NCI-H345 treated with DMSO at 0.1 percent for 48 hours (cell line): ENCODE measurements around the gene ELMO1.

Source experiments
- DNase-seq: peaks from one replicate; lab custom pipeline; 2025; ENCODE audit not compliant: unreplicated experiment; lab: John Stamatoyannopoulos, UW

ELMO1 gene

GRCh38 chr7:37471619-37472018 is 23.0 kb upstream of the ELMO1 start:
- no peak for DNase-seq

- DNase-seq = no peak
Measured at GRCh38 chr7:37467002-37467401, 18.3 kb upstream of the ELMO1 start.

GRCh38 chr7:37462138-37462537 is 13.5 kb upstream of the ELMO1 start:
- DNase-seq = no peak

GRCh38 chr7:37455081-37455480 is 6.4 kb upstream of the ELMO1 start:
- no peak for DNase-seq

GRCh38 chr7:37452346-37452745 is 3.7 kb upstream of the ELMO1 start:
- DNase-seq = no peak

GRCh38 chr7:37450035-37450434 is 1.4 kb upstream of the ELMO1 start:
- DNase-seq = no peak

GRCh38 chr7:37449621-37450020 is 957 bp upstream of the ELMO1 start:
- no peak for DNase-seq

- DNase-seq = no peak
Measured at GRCh38 chr7:37448011-37448635, 541 bp downstream of the ELMO1 start.

GRCh38 chr7:37446371-37446770 is 2.3 kb downstream of the ELMO1 start:
- no peak for DNase-seq

GRCh38 chr7:37445790-37446189 is 2.9 kb downstream of the ELMO1 start:
- DNase-seq = no peak

- DNase-seq = no peak
Measured at GRCh38 chr7:37445064-37445723, 3.5 kb downstream of the ELMO1 start.

GRCh38 chr7:37443627-37444026 is 5.0 kb downstream of the ELMO1 start:
- DNase-seq = no peak

- DNase-seq = no peak
Measured at GRCh38 chr7:37442268-37442667, 6.4 kb downstream of the ELMO1 start.

- no peak for DNase-seq
Measured at GRCh38 chr7:37441816-37442215, 6.8 kb downstream of the ELMO1 start.

GRCh38 chr7:37441386-37441760 is 7.3 kb downstream of the ELMO1 start:
- DNase-seq = no peak

GRCh38 chr7:37440738-37441385 is 7.8 kb downstream of the ELMO1 start:
- no peak for DNase-seq

- no peak for DNase-seq
Measured at GRCh38 chr7:37439653-37440026, 9.0 kb downstream of the ELMO1 start.

- DNase-seq = peak; percentile 46
Measured at GRCh38 chr7:37438906-37439652, 9.6 kb downstream of the ELMO1 start.

- DNase-seq = no peak
Measured at GRCh38 chr7:37435156-37435855, 13.4 kb downstream of the ELMO1 start.

- DNase-seq = no peak
Measured at GRCh38 chr7:37434529-37434928, 14.1 kb downstream of the ELMO1 start.

- no peak for DNase-seq
Measured at GRCh38 chr7:37433166-37433565, 15.5 kb downstream of the ELMO1 start.
